GM13977 (cell line): ENCODE data around the gene TOP3A.
"Not testable (repeated sequence)": the region's sequence is repeated elsewhere in the genome, so short reads cannot be mapped to it uniquely, and the experiment has no call there.

Source experiments
- DNase-seq: peaks from one replicate; pipeline ENCODE4 v3.0.0; 2012; ENCODE audit warnings: low spot score
- in situ Hi-C: fragments of 300-500 bp; cut with MboI; formaldehyde crosslinking; loops from one replicate; pipeline ENCODE4 v1.12.0; 2022; ENCODE audit warnings: low sequenced_read_pairs, low pct_unique_long_range_greater_than_20kb, mixed read lengths, inconsistent platforms; ENCODE audit not compliant: unreplicated experiment
- TF ChIP-seq, protein P1 (sequence below): IDR thresholded peaks from 2 replicates; pipeline ENCODE4 v1.5.1; 2012; ENCODE audit warnings: mild to moderate bottlenecking, control low read depth; ENCODE audit not compliant: insufficient read depth; ENCODE audit errors: extremely low read depth, missing control alignments

Gene TOP3A

GRCh38 chr17:18309202-18309601 lies 5.6 kb downstream of the TOP3A start:
- TF ChIP-seq, protein P1, sequence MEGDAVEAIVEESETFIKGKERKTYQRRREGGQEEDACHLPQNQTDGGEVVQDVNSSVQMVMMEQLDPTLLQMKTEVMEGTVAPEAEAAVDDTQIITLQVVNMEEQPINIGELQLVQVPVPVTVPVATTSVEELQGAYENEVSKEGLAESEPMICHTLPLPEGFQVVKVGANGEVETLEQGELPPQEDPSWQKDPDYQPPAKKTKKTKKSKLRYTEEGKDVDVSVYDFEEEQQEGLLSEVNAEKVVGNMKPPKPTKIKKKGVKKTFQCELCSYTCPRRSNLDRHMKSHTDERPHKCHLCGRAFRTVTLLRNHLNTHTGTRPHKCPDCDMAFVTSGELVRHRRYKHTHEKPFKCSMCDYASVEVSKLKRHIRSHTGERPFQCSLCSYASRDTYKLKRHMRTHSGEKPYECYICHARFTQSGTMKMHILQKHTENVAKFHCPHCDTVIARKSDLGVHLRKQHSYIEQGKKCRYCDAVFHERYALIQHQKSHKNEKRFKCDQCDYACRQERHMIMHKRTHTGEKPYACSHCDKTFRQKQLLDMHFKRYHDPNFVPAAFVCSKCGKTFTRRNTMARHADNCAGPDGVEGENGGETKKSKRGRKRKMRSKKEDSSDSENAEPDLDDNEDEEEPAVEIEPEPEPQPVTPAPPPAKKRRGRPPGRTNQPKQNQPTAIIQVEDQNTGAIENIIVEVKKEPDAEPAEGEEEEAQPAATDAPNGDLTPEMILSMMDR: no peak
- in situ Hi-C loops: no loop called here

GRCh38 chr17:18303206-18303605 lies 11.6 kb downstream of the TOP3A start:
- in situ Hi-C loops, DNase-seq: not testable (repeated sequence)

More at GRCh38 chr17:18309202-18309601, 5.6 kb downstream of the TOP3A start:
- no peak for DNase-seq

- no peak for DNase-seq
- in situ Hi-C loops: no loop called here
- TF ChIP-seq, protein P1: no peak
Observed at GRCh38 chr17:18300725-18301480, 13.9 kb downstream of the TOP3A start.

DNA sequence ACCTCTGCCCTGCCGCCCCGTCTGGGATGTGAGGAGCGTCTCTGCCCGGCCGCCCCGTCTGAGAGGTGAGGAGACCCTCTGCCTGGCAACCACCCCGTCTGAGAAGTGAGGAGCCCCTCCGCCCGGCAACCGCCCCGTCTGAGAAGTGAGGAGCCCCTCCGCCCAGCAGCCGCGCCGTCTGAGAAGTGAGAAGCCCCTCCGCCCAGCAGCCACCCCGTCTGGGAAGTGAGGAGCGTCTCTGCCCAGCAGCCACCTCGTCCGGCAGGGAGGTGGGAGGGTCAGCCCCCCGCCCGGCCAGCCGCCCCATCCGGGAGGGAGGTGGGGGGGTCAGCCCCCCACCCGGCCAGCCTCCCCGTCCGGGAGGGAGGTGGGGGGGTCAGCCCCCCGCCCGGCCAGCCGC lies 16.7 kb downstream of the TOP3A start:
- in situ Hi-C loops, DNase-seq: not testable (repeated sequence)

DNA sequence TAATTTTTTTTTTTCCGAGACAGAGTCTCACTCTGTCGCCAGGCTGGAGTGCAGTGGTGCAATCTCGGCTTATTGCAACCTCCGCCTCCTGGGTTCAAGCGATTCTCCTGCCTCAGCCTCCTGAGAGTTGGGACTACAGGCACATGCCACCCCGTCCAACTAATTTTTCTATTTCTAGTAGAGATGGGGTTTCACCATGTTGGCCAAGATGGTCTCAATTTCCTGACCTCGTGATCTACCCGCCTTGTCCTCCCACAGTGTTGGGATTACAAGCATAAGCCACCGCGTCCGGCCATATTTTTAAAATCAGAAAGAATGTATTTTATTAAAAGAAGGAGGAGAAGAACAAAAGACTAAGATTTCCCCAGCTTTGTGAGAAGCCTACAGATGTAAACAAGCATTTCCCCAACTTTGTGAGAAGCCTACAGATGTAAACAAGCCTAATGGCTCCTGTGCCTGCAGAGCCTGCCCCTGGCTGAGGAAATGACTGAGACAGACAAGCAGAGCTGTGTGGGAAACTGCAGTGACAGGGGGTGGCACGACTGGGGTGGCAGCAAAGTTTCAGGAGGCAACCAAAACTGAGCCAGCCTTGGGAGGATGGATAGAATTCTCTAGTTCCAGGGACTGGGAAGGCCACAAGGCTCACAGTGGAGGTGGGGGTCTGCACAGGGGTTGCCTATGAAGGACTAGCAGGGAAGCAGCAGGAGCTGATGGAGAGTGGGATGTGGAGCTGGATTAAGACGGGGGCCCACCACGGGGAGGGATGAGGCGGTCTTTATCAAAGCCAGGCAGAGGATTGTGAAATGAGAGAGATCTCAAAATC lies 22.9 kb downstream of the TOP3A start:
- TF ChIP-seq, protein P1: no peak
- DNase-seq: no peak
- in situ Hi-C loops: no loop called here

DNA sequence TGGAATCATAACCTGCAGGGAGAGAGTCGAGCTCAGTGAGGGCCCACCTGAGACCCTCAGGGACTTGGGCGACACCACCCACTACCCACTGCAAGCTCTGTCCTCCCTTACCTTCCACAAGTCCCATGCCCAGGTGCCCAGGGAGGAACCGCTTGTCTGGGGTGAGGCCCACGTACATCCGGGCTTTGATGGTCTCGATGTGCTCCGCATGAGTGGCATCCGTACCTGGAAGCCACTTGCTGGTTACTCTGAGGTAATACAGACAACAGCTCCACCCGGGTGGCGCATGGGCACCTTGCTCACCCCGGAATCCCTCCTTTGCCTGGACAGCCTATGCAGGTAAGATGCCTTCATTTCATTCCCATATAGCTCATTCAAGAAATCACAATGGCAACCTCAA lies 29.5 kb downstream of the TOP3A start:
- TF ChIP-seq, protein P1: no peak
- in situ Hi-C loops: no loop called here
- no peak for DNase-seq

DNA sequence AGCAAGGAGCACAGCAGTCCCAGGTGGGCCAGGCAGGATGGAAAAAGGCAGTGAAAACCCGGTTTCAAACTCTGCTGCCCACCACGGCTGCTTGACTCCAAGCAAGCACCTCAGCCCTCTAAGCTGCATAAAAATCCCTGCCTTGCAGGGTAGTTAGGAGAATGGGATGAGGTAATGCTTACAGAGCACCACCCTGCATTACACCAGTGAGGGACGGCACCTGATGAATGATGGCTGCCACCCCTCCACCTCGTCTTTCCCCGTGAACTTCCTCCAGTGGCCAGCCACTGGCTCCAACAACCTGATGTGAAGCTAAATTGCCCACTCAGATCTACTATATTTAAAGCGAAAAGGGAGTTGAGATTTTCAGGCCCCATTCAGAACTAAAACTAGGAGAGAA lies 33.0 kb downstream of the TOP3A start:
- TF ChIP-seq, protein P1: no peak
- DNase-seq: no peak
- in situ Hi-C loops: no loop called here
